T-helper 2 cell treated with Interferon-gamma antibody and Interleukin-4, amounts not matched to agents 5 μg/mL and 100 μg/mL, for 36 hours (primary cell): ENCODE results near the gene TEX28.
"Not testable (repeated sequence)": the region's sequence is repeated elsewhere in the genome, so short reads cannot be mapped to it uniquely, and the experiment has no call there.

ENCODE experiments used
- DNase-seq: peaks from one replicate; pipeline ENCODE4 v3.0.0; 2021; ENCODE audit warnings: low spot score
- H3K27ac Mint-ChIP-seq: one replicate; pipeline ENCODE4 v1.8.0; 2021; ENCODE audit warnings: mild to moderate bottlenecking, mixed read lengths
- H3K27me3 Mint-ChIP-seq: one replicate; pipeline ENCODE4 v1.8.0; 2021; ENCODE audit warnings: low read depth, mixed read lengths
- H3K36me3 Mint-ChIP-seq: one replicate; pipeline ENCODE4 v1.8.0; 2021; ENCODE audit warnings: low read depth, mixed read lengths
- H3K4me1 Mint-ChIP-seq: one replicate; pipeline ENCODE4 v1.8.0; 2021; ENCODE audit warnings: low read depth, mixed read lengths
- H3K4me3 Mint-ChIP-seq: one replicate; pipeline ENCODE4 v1.8.0; 2022; ENCODE audit warnings: mild to moderate bottlenecking, moderate library complexity, mixed read lengths
- H3K9me3 Mint-ChIP-seq: one replicate; pipeline ENCODE4 v1.8.0; 2021; ENCODE audit warnings: mixed read lengths

TEX28 gene

GRCh38 chrX:154239982-154240503 lies 54.9 kb downstream of the TEX28 start:
- not testable (repeated sequence) for H3K27me3 Mint-ChIP-seq, H3K4me1 Mint-ChIP-seq, H3K4me3 Mint-ChIP-seq, H3K9me3 Mint-ChIP-seq, DNase-seq, H3K27ac Mint-ChIP-seq, H3K36me3 Mint-ChIP-seq

- not testable (repeated sequence) for H3K9me3 Mint-ChIP-seq, H3K27ac Mint-ChIP-seq, H3K4me1 Mint-ChIP-seq
Measured at GRCh38 chrX:154238939-154239559, 55.9 kb downstream of the TEX28 start.

GRCh38 chrX:154233620-154234019 lies 61.3 kb downstream of the TEX28 start:
- H3K4me3 Mint-ChIP-seq, DNase-seq, H3K36me3 Mint-ChIP-seq, H3K27ac Mint-ChIP-seq, H3K4me1 Mint-ChIP-seq, H3K27me3 Mint-ChIP-seq, H3K9me3 Mint-ChIP-seq: not testable (repeated sequence)

More at GRCh38 chrX:154238939-154239559, 55.9 kb downstream of the TEX28 start:
- not testable (repeated sequence) for H3K36me3 Mint-ChIP-seq, DNase-seq, H3K27me3 Mint-ChIP-seq, H3K4me3 Mint-ChIP-seq

DNA sequence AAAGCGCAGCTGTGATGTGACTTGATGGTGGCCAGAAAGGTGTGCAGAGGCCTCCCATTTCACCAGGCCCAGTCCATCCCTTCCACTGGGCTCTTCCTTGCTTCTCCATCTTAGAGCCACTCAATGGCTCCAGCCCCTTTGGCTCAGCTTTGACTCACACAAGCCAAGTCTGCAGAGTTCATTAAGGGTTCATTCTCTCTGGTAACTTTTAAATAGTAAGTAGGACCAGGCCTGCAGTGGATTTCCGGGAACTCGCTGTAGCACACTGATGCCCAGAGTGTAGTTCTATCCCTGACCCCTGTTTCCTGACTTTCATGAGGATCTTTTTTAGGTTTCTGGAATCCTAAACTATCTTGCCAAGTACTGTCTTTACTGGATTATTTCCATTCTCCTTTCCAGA lies 63.5 kb downstream of the TEX28 start:
- H3K27me3 Mint-ChIP-seq: not testable (repeated sequence)

GRCh38 chrX:154226706-154227105 lies 68.2 kb downstream of the TEX28 start:
- not testable (repeated sequence) for H3K9me3 Mint-ChIP-seq, H3K4me3 Mint-ChIP-seq, H3K4me1 Mint-ChIP-seq, H3K27me3 Mint-ChIP-seq, DNase-seq, H3K36me3 Mint-ChIP-seq, H3K27ac Mint-ChIP-seq

More for the DNA sequence above, 63.5 kb downstream of the TEX28 start:
- H3K27ac Mint-ChIP-seq, H3K4me1 Mint-ChIP-seq, H3K9me3 Mint-ChIP-seq, H3K4me3 Mint-ChIP-seq, DNase-seq, H3K36me3 Mint-ChIP-seq: not testable (repeated sequence)

DNA sequence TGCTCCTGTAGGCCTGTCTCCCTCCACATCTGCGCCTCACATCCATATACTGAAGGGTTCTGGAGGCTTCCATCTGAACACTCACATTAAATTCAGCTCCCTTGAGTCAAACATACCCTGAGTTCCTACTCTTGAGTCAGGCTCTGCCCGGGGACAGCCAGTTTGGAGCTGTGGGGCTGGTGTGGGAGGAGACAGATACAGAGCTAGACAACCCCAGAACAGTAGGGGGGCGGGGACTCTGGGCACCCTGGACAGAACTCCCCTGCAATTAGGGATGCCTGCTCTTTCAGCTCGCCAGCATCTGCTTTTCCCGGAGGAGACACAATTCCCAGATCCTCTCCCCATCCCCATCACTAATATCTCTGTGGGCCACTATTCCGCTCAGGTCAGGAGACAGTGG lies 69.6 kb downstream of the TEX28 start:
- H3K27me3 Mint-ChIP-seq, H3K4me3 Mint-ChIP-seq, DNase-seq, H3K36me3 Mint-ChIP-seq, H3K27ac Mint-ChIP-seq, H3K9me3 Mint-ChIP-seq, H3K4me1 Mint-ChIP-seq: not testable (repeated sequence)
